ENCODE results near the gene KIF4B.

GRCh38 chr5:155021842-155022241, 8.3 kb downstream of the KIF4B start:
- TF ChIP-seq CTCF (IDR thresholded peaks at IDR 0.05; ENCODE audit: poor library complexity) (no peak), EZH2phosphoT487 (IDR thresholded peaks at IDR 0.05; ENCODE audit: low read depth, severe bottlenecking, unreplicated experiment) (no peak), EZH2 (IDR thresholded peaks at IDR 0.05; ENCODE audit: borderline replicate concordance) (no peak)
